HG03280 (cell line): ENCODE results near the gene ERC1.

Experiments
- ATAC-seq: cut with Tn5 transposase; IDR thresholded peaks from one replicate; pipeline ENCODE4 v1.9.1; 2021; ENCODE audit warnings: mild to moderate bottlenecking, moderate library complexity; ENCODE audit not compliant: unreplicated experiment

Gene ERC1

DNA sequence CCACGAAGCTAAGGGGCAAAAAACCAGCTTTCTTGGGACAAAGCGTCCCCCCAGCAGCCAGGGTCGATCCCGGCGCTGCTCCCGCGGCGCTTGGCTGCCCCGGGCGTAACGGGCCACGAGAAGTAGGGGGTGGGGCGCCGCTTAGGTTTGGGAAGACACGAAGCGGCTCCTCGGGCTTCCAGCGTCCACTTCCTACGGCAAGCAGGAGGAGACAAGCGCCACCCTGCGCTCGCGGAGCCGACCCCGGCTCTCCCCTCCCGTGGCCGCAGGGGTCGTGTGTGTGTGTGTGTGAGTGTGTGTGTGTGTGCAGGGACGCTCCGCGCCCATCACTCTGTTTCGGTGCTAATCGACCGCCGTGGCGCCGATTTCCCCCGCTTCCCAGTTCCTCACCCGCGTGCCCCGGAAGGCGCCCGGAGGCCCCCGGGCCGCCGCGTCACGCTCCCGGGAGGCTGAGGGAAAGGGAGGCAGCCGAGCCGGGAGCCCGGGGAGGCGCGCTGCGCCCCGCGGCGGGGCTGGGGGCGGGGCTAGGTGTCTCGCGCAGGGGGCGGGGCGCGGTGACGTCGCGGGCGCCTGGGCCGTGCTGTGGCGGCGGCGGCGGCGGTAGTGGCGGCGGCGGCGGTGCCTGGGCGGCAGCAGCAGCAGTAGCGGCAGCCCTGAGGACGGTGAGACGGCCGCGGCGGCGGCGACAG, at the start of gene ERC1:
Gene ERC1, plus strand, starts transcription at position 563 of the 689 bp plus-strand sequence. CDS start 36,681 bp downstream, outside the sequence.
- peak; percentile 82 for ATAC-seq

DNA sequence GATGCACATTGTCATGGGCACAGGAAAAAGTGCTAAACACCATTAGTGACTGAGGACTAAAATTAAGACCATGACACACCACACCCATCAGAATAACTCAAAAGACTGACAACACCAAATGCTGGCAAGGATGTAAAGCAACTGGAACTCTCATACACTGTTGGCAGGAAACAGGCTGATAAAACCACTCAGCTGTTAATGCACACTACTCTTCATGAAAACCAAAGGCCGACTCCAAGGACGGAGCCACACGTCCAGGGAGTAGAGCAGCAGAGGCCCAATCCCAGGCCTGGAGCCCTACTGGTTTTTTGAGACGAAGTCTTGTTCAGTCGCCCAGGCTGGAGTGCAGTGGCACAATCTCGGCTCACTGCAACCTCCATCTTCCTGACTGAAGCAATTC, 48.0 kb upstream of the ERC1 start:
- ATAC-seq, result no peak

DNA sequence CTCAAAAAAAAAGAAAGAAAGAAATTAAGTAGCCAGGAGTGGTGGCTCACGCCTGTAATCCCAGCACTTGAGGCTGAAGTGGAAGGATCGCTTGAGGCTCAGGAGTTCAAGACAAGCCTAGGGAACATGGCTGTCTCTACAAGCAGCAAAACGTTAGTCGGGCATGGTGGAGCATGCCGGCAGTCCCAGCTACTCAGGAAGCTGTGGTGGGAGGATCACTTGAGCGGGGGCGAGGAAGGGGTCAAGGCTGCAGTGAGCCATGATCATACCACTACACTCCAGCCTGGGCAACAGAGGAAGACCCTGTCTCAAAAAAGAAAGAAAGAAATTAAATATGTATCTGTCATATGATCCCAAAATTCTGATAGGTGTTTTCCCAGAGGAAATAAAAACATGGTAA, 46.8 kb upstream of the ERC1 start:
- no peak for ATAC-seq

DNA sequence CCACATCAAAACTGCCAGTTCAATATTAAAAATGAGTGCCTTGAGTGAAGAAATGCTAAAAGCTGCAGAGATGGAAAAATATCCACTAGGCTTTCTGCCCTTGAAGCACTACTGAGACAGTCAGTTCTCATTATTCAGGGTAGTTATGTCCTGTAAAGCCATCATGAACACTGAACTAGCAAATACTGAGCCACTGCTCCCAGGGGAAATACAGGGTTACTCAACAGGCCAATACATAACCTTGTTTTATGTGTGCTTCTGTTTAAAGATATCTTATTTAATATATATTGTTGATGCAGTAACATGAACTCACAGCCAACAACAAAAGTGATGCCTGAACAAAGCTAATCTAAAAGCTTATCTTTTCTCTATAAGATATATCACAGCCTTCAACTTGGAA, 44.8 kb upstream of the ERC1 start:
- no peak for ATAC-seq

DNA sequence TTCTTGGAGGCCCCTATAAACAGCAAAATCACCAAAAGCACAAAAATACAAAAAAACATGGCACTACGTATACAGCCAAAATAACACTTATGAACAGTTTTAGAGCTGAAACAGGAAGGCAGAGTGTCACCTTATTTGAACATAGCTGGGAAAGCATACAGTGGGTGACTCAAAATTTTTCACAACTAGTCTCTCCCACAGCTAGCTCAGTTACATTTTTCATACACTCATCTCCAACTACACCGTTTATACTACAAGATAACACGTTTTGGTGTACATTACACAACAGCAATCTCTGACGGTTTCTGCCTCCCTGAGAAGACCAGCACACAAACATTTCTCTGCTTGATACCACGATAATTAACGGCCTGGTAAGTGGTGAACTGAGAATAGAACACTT, 44.4 kb upstream of the ERC1 start:
- ATAC-seq, result no peak

DNA sequence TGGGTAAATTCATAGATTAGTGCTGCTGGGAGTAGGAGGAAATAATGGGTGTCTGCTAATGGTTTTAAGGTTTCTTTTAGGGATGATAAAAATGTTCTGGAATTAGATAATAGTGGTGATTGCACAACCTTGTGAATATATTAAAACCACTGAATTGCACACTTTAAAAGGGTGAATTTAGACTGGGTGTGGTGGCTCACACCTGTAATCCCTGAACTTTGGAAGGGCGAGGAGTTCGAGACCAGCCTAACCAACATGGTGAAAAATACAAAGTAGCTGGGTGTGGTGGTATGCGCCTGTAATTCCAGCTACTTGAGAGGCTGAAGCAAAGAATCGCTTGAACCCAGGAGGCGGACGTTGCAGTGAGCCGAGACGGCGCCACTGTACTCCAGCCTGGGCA, 42.8 kb upstream of the ERC1 start:
- no peak for ATAC-seq

DNA sequence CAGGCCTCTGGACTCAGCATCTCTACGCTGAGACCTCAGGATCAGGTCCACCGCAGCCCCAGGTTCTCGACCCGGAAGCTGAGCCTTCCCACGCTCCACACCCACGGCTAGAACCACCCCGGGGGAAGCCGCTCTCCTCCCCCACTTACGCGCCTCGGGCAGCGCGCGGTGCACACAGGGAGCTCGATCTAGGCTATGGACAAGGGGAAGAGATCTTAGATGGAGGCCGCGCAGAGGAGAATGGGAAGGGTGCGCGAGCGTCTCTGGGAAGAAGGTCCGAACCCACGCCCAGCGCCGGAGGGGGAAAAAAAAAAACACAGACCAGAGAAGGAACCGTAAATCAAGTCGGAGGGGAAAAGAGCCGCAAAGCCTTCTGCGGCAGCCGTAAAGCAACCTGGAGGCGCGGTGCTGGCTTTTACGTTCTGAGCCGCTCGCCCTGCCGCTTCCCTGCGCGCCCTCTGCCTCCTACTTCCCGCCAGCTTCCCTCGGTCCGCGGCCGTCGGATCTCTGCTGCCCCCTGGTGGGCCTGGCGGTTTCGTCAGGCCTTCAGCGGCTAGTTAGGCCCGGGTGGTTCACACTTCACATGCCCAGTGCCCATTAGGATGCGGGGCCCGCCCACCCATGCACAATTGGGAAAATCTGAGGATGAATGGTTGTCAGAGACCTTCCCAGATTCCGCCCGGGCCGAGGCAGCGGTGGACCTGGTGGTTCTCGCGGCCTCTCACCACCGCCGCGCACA, 41.4 kb upstream of the ERC1 start, which contains the start of gene RAD52:
Gene RAD52, minus strand, starts transcription at position 242 of the 739 bp plus-strand sequence. CDS start 16,636 bp downstream, outside the sequence.
- peak; percentile 82 for ATAC-seq

DNA sequence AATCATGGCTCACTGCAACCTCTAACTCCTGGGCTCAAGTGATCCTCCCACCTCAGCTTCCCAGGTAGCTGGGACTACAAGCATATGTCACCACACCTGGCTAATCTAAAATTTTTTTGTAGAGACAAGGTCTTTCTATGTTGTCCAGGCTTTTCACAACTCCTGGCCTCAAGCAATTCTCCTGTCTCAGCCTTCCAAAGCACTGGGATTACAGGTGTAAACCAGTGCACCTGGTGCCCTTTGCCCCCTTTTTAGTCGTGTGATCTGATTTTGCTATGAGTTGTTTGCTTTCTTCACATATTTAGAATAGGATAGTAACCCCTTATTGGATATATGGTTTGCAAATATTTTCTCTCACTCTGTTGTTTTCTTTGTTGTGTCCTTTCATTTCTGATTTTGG, 39.8 kb upstream of the ERC1 start:
- ATAC-seq, result no peak

DNA sequence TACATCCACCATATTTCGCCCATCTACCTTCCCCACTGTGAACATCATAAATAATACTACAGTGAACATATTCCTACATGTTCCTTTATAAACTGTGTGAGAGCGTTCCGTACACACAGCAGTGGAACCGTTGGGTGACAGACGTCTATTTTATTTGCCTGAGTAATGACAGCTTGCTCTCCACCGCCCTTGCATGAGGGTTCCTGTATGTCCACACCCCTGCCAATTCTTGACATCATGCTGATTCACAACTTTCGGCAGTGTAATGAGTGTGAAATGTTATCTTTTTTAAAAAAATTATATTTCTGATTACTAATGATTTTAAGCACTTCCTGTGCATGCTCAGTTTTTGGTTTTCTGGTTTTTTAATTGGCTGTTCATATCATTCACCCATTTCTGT, 37.2 kb upstream of the ERC1 start:
- ATAC-seq, result no peak

DNA sequence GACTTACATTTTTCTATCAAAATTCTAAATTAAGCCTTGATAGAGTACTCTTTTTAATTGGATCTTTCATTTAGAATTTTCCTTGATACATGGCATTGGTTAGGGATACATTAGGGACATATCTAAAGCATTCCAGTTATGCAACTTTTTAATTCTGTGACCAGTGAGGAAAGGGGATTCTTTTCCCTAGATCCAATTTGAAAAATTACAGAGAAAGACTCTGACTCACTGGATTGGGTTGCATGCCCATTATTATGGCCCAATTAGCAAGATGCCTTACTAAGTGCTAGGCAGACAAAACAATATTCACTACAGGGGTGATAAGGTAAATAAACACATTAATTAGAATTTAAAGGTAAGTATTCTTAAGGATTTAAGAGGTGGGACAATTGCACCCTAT, 36.3 kb upstream of the ERC1 start:
- no peak for ATAC-seq

DNA sequence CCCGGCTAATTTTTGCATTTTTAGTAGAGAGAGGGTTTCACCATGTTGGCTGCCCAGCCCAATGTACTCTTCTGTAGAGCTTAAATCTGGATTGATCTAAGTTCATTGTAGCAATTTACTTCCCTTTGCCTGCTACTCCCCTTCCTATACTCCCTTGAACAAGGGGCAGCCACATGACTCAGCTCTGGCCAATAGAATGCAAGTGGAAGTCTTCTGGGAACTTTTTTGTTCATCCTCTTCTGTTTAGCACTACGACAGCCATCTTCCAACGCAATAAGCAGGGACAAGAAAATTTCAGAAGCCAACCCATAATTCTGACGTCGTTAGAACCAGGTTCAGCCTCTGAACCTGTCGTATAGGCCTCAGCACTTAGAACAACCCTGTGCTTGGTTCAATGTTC, 35.1 kb upstream of the ERC1 start:
- ATAC-seq, result no peak

DNA sequence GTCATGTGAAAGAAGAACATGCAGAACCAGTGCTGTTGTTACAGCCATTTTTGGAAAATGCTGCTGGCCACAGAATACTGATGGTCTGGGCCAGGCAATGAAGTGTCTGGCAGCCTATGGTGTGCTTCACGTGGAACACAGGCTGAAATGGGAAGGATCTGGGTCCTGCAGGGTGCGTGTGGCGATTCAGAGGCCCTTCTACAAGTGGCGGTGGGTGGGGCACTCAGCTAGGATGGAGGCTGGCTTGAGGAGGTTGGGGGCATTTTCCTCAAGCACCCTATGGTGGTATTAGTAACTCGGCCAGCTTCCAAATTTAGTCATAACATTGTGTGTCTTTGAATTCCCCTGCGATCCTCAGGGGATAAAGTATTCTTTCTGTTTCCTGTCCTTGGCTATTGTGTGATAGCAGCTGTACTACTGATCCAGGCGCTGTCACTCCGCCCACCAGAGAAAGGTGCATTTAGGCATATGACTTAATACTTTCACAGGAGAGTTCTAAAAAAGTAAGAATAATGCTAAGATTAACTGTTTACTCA, 32.4 kb upstream of the ERC1 start:
- ATAC-seq, result no peak

DNA sequence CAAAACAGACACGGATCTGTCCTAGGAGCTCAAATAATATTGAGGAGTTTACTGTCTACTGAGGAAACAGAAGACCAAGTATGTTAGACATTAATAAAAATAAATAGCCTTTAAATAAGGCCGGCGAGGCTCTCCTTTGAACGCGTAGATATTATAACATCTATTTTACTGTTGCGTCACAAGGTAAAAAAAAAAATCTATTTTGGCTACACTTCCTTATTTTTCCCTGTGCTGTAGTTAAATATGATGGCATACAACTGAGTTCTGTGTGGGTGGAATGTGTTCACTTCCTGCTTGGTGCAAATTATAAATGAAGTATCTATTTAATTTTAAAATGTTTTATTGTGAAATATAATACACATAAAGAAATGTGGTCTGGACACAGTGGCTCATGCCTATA, 24.3 kb upstream of the ERC1 start:
- ATAC-seq, result no peak

DNA sequence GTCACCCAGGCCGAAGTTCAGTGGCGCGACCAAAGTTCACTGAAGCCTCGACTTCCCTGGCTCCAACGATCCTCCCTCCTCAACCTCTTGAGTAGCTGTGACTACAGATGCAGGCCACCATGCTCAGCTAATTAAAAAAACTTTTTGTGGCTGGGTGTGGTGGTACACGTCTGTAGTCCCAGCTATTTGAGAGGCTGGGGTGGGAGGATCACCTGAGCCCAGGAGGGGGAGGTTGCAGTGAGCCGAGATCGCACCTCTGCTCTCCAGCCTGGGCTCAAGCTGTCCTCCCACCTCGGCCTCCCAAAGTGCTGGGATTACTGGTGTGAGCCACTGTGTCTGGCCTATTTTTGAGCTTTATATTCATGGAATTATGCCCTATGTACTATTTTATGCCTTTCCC, 23.4 kb upstream of the ERC1 start:
- no peak for ATAC-seq

DNA sequence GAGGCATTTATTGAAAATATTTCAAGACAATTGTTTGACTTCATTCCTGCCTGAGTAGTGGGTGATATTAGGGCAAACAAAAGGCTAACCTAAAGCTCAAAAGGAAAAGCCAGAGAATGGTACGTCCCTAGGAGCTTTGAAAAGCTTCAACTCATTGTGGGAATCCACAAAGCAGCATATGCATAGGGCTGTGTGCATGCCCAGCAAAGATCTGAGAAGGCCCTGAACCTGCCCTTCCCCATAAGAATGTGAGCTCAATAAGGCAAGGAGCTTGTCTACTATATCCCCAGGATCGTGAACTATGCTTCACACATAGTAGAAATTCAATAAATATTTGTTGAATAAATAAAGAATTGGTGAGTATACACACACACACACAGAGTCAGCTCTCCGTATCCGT, 22.5 kb upstream of the ERC1 start:
- ATAC-seq, result no peak

DNA sequence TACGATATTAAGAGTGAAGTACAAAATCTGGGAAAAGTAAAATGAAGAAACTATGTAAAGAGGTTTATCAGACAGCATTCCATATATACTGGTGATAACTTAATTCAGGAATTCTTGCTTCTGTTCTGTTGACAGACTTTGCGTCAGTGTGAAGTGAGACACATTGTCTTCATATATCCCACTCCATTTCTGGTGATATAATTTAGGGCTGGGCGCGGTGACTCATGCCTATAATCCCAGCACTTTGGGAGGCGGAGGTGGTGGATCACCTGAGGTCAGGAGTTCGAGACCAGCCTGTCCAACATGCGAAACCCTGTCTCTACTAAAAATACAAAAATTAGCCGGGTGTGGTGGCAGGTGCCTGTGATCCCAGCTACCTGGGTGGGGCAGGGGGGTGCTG, 21.2 kb upstream of the ERC1 start:
- ATAC-seq, result no peak

DNA sequence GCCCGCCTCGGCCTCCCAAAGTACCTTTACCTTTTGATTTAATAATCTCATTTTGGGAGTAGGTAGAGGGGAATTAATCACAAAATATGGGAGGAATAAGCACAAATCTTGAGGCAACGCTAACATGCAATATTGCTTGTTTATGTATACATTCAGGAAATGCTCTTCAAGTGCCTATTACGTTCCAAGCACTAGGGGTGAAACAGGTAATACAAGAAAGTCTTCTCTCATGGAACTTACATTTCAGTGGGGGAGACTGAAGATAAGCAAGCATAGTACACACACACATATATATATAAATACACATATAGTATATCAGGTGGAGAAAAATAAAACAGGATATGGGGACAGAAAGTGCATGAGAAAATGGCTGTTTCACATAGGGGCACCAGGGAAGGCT, 19.0 kb upstream of the ERC1 start:
- ATAC-seq, result no peak

DNA sequence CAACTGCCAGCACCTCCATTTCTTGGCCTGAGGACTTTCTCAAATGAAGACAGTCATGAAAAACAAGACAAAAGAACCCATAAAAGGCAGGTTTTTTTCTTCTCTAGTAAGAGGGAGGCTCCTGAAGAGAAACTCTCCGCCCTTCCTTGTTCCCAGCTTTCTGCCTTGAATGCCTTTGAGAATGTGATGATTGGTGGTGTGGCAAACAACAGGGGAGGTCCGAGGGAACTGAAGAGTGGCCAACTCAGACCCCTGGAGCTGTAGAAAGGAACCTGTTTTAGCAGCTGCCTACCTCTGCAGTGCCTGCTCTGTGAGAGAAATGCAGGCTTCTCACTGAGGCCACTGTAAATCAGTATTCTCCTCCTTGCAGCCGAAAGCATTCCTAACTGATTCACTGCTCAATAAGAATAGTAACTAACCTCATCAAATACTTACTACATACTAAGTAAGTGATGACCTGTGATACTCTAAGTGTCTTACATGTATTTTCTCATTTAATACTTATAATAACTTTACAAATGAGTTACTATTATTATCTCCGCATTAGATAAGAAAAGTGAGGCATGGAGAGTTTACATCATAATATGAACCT, 16.7 kb upstream of the ERC1 start:
- ATAC-seq, result no peak

DNA sequence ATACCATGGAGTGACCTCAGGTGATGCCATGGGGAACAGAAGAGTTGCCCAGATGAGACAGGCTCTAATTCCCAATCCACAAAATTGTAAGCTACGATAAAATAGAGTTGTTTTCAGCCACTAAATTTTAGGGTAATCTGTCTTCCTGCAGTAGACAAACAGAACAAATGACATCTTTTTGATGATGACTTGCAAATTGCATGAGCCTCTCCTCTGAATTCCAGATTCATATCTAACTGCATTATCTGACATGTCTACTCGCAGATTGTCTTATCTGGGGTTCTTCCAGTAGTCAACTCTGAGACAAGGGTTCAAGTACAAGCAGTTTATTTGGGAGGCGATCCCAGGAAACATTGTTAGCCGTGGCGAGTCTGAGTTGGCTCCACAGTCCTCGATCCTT, 14.4 kb upstream of the ERC1 start:
- no peak for ATAC-seq

DNA sequence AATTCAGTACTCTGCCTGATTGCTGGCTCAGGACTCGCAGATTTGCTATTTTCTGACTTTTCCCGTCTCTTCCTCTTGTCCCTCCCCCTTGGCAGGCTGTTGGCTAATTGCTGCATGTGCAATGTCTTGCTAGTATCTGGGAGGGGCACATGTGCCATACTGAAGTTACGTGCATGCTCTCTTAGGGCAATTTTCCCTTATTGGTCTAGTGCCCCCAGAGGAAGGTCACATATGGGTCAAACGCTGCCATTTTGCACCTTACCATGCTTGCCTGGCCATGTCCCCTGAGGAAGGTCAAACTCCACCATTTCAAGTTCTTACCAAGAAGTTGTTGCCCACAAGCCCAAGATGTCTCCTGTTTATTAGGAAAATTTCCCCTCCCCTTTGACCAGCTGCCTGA, 13.9 kb upstream of the ERC1 start:
- no peak for ATAC-seq

DNA sequence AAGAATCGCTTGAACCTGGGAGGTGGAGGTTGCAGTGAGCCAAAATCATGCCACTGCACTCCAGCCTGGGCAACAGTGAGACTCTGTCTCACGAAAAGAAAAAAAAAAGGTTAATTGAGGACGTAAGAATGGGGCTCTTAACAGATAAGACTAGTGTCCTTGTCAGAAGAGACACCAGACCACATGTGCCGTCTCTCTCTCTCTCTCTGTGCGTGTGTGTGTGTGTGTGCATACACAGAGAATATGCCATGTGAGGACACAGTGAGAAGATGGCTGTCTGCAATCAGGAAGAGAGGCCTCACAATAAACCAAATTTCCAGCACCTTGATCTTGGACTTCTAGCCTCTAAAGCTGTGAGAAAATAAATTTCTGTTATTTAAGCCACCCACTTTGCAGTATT, 11.7 kb upstream of the ERC1 start:
- no peak for ATAC-seq
